ENCODE results near the gene PRIM1.
"Not testable (repeated sequence)": the region's sequence is repeated elsewhere in the genome, so short reads cannot be mapped to it uniquely, and the experiment has no call there.

The PRIM1 gene

DNA sequence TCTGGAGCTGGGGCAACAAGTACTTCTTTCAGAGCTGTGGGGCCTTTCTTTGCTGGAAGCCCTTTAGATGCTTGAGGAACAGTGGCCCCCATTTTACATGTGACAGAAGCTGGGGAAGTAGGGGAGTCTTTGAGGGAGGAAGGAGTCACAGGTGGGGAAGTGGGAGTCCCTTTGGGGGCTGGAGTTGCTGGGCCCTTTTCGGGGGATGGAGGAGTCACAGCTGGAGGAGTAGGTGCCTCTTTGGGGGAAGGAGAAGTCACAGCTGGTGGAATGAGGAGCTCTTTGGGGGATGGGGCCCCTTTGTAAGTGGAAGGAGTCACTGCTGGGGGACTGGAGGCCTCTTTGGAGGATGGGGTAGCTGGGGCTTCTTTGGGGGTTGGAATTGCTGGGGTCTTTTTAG is 35.7 kb downstream of the PRIM1 start:
- DNase-seq: no peak

DNA sequence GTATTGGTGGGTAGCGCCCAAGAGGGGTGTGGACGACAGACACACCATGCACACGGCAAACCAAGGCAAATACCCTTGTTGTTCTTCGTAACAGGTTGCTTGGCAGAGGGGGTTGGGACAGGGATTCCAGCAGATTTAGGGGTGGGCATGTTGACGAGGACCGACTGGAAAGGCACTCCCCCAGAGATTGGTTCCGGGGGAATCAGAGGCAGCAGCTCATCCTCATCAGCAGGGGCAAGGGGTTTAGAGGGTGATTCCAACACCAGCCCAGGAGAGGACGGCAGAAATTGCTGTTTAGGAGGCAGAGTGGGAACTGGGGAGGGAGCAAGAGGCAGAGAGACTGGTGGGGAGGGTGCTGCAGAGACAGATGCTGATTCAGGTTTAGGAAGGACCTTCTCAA is 36.3 kb downstream of the PRIM1 start:
- DNase-seq: no peak

DNA sequence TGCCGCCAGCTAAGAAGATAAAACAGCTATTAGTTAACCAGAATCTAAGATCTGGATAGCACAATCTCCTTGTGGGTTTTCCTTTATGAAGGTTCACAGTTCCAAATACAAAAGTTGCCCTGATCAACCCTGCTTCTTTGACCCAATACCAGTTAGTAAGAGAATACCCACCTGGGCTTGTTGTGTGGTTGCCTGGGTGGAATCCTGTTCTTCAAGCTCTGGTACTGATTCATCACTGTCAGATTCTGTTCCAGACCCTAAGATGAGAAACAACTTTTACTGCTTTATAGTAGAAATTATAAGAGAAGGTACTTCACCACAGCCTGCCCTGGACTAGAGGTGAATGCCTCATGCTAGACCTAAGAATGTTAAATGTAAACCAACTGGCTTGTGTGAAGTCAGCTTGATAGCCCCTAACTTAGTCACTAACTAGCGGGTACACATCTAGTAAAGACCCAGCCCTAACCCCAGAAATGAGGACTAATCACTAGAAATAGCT is 37.6 kb downstream of the PRIM1 start:
- no peak for DNase-seq

DNA sequence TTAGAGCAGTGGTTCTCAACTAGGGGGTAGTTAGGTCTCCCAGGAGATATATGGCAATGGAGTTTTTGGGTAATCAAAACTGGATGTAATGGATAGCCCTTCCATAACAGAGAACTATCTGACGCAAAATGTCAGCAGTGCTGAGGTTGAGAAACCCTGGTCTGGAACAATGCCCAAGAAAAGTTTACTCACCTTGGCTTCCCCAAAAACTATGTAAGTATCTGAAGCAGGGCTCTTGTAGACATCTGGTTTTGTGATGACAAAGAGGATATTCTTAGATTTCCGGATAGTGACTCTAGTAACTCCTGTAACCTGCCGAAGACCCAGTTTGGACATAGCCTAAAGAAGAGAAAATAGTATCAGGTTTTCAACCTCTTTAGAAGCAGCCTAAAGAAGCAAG is 38.8 kb downstream of the PRIM1 start:
- DNase-seq: no peak

DNA sequence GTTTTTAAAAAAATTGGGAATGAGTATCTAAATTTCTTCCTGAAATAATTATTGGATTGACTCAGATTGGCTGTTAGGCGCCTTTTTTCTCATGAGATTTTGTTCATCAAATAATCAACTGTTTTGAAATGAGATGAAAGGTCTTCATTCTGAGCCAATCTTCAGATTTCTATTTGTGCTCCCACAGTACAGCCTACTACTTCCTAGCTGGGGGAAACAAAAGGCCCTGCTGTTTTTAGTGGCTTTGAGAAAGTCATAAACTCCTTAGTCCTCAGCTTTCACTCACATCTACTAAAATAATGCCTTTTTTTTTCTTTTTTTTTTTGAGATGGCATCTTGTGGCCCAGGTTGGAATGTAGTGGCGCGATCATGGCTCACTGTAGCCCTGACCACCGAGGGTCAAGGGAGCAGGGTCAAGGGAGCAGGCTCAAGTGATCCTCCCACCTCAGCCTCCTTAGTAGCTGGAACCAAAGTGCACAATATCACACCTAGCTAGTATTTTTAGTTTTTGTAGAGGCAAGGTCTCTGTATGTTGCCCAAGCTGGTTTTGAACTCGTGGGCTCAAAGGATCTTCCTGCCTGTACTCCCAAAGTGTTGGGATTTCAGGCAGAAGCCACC is 42.3 kb downstream of the PRIM1 start:
- no peak for DNase-seq

DNA sequence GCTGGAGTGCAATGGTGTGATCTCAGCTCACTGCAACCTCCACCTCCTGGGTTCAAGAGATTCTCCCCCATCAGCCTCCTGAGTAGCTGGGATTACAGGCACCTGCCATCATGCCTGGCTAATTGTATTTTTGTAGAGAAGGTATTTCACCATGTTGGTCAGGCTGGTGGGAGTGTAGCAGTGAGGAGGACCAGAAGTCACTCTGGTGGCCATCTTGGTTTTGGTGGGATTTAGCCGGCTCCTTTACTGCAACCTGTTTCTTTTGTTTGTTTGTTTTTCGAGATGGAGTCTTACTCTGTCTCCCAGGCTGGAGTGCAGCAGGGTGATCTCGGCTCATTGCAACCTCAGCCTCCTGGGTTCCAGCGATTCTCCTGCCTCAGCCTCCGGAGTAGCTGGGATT is 47.6 kb downstream of the PRIM1 start:
- DNase-seq: not testable (repeated sequence)

GRCh38 chr12:56699020-56699661 is 53.0 kb downstream of the PRIM1 start:
- DNase-seq: no peak

GRCh38 chr12:56695327-56696101 is 56.6 kb downstream of the PRIM1 start:
- DNase-seq: no peak

DNA sequence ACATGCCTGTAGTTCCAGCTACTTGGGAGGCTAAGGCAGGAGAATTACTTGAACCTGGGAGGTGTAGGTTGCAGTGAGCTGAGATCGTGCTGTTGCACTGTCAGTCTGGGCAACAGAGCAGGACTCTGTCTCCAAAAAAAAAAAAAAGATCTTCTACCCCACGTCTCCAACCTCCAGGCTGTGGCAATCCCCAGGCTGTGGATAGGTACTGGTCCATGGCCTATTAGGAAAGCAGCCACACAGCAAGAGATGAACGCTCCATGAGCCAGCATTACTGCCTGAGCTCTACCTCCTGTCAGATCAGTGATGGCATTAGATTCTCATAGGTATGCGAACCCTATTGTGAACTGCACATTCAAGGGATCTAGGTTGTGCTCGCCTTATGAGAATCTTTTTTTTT is 58.0 kb downstream of the PRIM1 start:
- no peak for DNase-seq

GRCh38 chr12:56688846-56689109 is 63.3 kb downstream of the PRIM1 start:
- DNase-seq: no peak

DNA sequence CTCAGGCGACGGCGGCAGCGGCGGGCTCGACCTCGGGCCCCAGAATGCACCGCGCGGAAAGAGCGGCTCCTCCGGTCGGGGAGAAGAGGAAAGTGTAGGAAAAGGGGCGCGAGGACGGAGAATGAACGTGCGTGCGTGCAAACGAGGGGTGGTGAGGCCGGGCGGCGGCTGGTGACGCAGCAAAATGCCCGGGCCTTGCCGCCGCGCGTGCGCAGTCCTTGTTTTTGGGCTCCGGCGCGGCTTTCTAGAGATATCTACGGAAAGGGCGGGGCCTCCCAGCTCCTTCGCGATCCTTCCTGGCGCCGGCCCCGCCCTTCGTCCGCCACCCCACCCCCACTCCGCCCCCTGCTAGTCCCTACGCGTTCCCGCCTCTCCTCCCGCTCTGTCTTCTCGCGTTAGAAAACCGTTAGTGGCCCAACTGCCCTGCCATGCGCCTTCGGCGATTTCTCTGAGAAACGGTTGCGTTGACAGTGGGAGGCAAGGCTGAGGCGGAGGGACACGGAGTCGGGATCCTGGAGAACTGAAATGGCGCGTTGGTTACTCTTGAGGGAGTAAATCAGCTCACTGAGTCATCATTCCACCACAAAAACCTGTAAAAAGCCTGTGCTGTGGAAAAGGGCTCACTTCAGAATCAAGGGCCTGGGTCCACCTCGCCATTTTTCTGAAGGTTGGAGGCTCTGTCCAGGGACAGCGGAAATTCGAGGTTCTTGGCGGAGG is 63.8 kb downstream of the PRIM1 start, which contains the start of gene PTGES3:
Gene PTGES3, minus strand, starts transcription at position 156 of the 717 bp plus-strand sequence. CDS start 285 bp downstream, outside the sequence.
- DNase-seq: peak; percentile 98

DNA sequence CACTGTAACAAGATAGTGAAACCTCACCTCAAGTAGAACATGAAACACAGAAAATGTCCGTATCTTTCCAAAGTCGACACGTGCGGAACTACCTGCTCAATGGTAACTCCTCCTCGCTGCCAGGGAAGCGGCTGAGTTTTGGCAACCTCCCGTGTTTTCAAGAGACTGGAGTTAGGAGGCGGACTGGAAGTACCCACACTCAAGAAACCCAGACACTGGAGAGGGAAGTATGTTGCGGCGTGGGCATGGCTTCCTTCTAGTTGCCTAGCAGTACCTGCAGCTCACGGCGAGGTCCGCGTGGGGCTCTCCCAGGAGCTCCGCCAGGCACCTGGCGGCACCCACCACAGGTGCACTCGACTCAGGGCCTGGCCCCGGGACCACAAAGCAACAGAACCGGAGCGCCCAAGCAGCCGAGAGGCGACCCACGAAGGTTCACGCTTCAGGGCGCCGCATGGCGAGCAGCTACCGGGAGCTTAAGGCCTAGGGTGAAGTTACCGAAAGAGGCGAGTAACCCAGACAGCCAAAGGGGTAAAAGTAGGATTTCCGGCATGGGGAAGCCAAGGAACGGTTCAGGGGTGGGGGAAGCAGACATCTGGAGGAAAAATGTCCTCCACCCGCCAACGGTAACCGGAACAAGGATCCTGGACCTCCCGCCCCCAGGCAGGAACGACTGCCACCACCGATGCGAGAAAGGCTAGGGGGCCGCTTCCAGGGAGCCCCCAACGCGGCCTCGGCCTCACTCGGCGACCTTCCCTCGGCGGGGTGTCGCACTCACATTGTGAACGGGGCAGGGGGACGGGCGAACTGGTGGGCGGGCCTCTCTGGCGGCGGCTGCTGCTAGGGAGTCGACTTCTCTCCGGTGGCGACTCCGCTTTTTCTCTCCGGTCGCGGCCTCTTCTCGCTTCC is 64.6 kb downstream of the PRIM1 start:
- peak; percentile 66 for DNase-seq

GRCh38 chr12:56684745-56685359 is 67.3 kb downstream of the PRIM1 start:
- DNase-seq: no peak

DNA sequence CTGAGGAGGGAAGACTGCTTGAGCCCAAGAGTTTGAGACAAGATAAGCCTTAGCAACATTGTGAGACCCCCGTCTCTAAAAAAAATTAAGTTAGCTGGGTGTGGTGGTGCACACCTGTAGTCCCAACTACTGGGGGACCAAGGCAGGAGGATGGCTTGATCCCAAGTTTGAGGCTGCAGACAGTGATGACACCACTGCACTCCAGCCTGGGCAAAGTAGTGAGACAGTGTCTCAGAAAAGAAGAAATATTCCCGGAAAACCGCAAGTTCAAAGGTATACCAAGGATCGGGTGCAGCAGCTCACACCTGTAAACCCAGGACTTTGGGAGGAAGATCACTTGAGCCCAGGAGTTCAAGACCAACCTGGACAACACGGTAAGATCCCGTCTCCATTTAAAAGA is 69.8 kb downstream of the PRIM1 start:
- DNase-seq: no peak

Data from NCI-H146 (cell line).